NCI-H2196 (cell line): Measurements from ENCODE around the gene POLDIP3.
"Not testable (repeated sequence)": the region's sequence is repeated elsewhere in the genome, so short reads cannot be mapped to it uniquely, and the experiment has no call there.

Source experiments
- DNase-seq: peaks from one replicate; lab custom pipeline; 2025; ENCODE audit not compliant: unreplicated experiment; lab: John Stamatoyannopoulos, UW

POLDIP3 gene

GRCh38 chr22:42561856-42562255, 52.8 kb downstream of the POLDIP3 start:
- no peak for DNase-seq

DNA sequence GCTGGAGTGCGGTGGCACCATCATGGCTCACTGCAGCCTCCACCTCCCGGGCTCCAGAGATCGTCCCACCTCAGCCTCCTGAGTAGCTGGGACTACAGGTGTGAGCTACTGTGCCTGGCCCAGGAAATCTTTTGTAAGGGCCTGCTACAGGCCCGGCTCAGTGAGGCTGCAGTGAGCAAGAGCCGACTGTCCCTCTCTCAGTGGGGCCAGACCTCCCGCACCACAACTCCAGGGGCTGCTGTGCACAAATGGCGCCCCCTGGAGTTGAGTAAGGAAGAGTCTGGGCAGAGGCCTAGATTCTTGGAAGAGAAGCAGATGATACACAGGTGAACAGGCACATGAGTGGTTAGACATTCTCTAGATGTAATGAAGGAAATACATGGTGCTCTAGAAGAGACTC, 53.9 kb downstream of the POLDIP3 start:
- no peak for DNase-seq

DNA sequence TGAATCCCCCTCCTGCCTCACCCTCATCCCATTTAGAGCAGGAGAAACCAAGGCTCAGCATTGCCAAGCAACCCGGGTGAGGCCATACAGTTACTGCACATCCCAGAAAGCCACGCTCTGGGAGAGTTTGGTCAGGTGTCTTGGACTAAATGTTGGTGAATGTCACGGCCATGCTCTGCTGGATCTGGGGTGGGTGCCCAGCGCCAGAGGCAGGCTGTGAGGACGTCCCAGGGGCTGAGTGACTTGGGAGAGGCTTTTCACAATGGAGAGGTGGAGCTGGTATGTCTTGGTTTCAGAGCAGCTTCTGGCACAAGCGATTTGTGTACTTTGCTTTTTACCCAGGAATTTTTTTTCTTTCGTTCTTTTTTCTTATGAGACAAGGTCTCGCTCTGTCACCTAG, 54.3 kb downstream of the POLDIP3 start:
- no peak for DNase-seq

- DNase-seq, result peak; percentile 64
Measured at GRCh38 chr22:42553475-42554361, 61.0 kb downstream of the POLDIP3 start, which contains the start of gene SERHL2. Gene SERHL2, plus strand, starts transcription at chr22:42553956. Its CDS starts 65 bp downstream, at chr22:42554021.

DNA sequence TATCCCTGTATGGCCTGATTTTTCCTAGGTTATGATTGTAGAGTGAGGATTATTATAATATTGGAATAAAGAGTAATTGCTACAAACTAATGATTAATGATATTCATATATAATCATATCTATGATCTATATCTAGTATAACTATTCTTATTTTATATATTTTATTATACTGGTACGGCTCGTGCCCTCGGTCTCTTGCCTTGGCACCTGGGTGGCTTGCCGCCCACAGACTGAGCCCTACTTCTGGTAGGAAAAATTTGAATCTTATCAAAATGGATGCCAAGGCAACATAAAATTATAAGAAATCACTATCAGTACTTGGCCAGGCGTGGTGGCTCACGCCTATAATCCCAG, 62.4 kb downstream of the POLDIP3 start:
- DNase-seq, result not testable (repeated sequence)

DNA sequence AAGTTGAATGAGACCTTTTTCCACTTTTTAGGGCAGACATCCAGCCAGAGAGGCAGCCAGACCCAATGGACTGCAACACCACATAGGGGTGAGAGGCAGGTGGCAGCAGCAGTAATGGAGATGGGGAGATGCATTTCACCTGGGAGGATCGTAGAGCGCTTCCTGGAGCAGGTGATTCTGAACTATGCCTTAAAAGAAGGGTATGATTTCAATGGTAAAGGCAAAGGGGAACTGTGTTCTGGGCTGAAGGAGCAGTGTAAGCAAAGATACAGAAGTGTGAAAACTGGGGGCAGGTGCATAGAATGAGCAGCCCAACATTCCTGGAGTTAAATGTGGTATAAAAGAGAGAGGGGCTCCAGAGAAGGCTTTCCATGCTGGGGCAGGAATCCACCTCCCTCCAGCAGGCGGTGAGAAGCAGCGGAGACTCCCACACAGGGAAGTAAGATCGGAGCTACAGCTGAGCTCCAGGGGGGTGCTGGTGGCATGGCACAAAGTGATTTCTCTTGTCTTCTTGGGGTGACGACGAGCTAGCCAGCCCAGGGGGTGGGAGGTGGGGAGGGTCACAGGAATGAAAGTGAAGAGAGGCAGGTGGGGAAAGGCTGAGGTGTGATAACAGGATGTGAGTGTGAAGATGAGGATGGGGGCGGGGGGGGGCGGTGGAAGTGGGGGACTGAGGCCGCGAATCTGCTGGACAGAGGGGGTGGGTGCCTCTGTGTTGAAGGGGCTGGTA, 65.2 kb downstream of the POLDIP3 start:
- no peak for DNase-seq

DNA sequence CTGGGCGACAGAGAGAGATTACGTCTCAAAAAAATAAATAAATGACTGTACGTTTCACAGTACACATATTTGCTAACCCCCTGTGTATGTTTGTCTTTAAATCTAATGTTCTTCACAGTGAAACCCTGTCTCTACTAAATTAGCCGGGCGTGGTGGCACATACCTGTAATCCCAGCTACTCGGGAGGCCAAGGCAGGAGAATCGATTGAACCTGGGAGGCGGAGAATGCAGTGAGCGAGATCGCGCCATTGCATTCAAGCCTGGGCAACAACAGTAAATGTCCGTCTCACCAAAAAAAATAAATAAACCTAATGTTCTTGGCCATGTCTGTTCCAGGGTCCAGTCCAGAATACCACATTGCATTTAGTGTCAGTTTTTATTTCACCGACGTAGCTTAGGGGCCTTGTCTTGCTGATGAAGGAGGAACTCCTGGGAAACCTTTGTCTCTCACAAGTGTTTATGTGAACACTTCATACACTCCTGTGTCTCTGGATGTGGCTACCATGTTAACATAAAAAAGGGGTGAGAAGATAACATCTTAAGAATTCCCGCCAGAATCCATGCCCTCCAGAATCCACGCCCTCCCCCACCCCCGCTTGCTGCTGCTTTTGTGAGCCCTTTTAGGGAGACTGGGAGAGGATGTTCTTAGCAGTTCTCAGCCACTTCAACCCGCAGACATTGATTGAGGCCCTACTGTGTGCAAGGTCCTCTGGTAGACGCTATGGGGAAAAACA, 65.9 kb downstream of the POLDIP3 start:
- no peak for DNase-seq

DNA sequence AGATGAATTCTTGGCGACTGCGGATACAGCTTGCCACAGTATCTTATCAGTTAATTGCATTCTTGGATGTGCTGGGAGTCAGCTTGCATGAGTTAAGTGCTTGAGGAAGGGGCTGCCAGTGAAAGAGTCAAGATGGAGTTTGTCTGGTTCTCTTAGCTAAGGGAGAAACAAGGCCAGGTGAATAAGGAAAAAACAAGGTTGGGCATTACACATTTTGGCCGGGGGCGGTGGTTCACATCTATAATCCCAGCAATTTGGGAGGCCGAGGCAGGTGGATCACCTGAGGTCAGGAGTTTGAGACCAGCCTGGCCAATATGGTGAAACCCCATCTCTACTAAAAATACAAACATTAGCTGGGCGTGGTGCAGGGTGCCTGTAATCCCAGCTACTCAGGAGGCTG, 66.6 kb downstream of the POLDIP3 start:
- DNase-seq, result not testable (repeated sequence)

- DNase-seq, result no peak
Measured at GRCh38 chr22:42547562-42547961, 67.1 kb downstream of the POLDIP3 start.

- DNase-seq, result peak; percentile 73
Measured at GRCh38 chr22:42544686-42545085, 70.0 kb downstream of the POLDIP3 start.

- DNase-seq, result not testable (repeated sequence)
Measured at GRCh38 chr22:42539236-42539771, 75.4 kb downstream of the POLDIP3 start.

DNA sequence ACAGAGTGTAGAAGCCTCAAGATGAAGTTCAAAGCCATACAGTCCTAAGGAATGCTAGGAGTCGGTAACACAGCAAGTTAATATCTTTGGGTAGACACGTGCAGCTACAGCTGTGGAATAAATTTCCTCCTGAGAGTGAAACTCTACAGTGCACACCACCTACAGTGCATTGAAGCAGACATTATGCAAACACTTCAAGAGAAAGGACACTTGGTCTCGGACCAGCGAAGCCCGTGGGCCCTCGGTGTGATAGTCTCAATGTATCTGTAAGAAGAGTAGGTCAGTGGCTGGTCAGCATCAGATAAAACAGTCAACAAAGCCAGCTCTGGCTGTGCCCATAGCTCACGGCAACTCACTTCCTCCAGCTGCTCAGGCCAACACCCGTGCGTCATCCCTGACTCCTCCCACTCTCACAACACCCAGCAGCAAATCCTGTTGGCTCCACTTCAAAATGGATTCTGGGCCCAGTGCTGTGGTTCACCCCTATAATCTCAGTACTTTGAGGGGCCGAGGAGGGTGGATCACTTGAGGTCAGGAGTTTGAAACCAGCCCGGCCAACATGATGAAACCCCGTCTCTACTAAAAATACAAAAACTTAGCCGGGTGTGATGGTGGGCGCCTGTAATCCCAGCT, 77.4 kb downstream of the POLDIP3 start:
- DNase-seq, result peak; percentile 80

DNA sequence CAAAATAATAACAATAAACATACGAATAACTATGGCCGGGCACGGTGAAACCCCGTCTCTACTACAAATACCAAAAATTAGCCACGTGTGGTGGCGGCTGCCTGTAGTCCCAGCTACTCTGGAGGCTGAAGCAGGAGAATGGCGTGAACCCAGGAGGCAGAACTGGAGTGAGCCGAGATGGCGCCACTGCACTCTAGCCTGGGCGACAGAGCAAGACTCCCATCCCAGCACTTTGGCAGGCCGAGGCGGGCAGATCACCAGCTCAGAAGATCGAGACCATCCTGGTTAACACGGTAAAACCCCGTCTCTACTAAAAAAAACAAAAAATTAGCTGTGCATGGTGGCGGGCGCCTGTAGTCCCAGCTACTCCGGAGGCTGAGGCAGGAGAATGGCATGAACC, 78.0 kb downstream of the POLDIP3 start:
- DNase-seq, result not testable (repeated sequence)

DNA sequence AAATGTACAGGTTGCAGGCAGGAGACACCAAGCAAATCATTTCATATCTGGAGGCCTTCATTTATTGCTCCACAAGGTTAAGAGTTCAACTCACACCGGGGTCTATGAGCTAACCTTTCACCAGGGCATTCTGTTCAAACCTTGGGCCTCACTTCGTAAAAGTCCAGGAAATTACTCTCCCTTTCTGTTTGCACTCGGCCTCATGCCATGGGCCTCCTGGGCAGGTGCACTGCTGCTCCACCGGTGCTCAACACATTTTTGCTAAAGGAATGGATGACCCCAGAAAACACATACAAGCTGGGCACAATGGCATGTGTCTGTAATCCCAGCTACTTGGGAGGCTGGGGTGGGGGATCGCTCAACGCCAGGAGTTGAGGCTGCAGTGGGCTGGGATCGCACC, 78.5 kb downstream of the POLDIP3 start:
- DNase-seq, result no peak

GRCh38 chr22:42535082-42535731, 79.5 kb downstream of the POLDIP3 start:
- DNase-seq, result not testable (repeated sequence)
